Endometrium (tissue), 2 donors: ENCODE measurements around the gene BCAS1.

Experiments
- FAIRE-seq: peaks from 2 replicates; lab custom pipeline; 2012; peaks lifted over from hg19 to GRCh38; lab: Jason Lieb, UNC
- donor health status: control.
- donor health status: control.

BCAS1 gene

DNA sequence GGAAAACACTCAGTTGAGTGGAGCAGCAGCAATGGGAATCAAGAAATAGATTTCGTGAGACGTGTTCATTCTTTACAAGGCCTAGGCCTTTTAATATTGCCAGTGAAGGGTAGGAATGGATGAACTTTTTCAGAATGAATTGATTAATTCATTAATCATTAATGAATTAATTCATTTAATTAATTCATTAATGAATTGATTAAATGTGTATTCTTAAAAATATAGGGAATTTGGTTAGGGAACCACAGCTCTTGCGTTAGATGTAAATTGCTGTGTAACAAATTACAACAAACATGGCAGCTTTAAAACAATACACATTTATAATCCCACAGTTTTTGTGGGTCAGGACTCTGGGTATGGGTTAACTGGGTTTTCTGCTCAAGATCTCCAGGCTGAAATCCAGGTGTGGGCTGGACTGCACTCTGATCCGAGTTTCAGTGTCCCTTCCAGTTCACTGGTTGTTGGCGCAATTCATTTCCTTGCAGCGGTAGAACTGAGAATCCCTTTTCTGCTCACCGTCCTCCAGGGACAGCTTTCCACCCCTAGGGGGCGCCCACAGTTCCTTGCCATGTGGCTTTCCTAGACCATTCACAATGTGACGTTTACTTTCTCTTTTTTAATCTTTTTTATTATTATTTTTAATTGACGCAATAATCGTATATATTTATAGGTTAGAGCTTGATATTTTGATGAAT is 32.8 kb upstream of the BCAS1 start:
- FAIRE-seq, result no peak

DNA sequence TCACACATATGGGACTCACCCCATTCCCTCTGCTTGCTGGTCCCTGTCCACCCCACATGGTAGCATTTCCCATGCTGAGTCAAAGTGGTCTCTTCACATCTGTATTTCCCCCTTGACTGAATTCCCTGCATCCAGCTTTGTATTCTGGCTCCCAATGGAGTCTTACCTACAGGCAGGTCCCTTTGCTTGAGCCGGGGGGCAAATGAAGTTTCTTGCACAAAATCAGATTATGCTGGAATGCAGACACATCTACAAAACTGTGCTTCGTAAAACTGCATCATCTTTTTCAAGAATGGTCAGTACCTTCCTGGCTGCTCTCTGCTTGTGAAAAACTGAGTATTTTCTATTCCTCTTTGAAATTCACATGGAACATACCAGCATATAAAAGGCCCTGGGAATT is 32.1 kb upstream of the BCAS1 start:
- no peak for FAIRE-seq

DNA sequence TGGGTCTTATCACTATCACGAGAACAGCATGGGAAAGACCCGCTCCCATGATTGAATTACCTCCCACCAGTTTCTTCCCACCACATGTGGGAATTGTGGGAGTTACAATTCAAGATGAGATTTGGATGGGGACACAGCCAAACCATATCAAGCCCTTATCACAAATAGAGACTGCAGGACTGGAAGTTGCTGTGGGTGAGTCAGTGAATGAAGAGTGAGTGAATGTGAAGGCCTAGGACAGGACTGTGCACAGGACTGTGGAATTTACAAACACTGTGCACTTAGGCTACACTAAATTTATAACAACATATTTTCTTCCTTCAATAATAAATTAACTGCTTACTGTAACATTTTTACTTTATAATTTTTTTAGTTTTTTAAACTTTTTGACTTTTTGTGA is 30.2 kb upstream of the BCAS1 start:
- no peak for FAIRE-seq

DNA sequence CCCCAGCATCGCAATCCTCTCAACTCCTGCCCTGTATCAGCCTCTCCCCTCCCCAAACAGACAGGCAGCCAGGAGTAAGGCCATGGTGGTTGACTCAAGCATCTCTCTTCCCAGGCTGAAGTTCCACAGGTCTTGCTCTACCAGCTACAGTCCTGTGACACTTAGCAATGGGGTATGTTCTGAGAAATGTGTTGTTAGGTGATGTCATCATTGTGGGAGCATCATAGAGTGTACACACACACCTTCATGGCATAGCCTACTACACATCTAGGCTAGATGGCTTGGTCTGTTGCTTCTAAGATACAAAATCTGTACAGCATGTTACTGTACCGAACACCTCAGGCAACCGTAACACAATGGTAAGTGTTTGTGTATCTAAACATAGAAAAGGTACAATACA is 29.5 kb upstream of the BCAS1 start:
- FAIRE-seq, result no peak

DNA sequence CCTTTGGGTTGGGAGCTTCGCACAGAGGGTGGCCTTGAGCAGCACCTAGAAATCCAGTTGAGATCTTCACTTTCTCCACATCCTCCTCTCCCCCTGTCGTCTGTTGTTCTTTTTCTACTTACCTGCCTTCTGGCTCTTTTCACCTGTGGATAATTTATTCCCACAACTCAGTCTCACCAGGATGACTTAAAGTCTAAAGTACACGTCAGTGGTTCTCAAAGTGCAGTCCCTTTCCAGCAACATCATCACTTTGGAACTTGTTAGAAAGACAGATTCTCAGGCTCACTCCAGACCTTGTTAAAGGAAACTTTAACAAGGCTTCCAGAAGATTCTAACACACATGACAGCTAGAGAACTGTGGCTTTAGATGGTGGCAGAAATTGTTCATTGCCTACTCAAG is 27.7 kb upstream of the BCAS1 start:
- FAIRE-seq, result no peak

DNA sequence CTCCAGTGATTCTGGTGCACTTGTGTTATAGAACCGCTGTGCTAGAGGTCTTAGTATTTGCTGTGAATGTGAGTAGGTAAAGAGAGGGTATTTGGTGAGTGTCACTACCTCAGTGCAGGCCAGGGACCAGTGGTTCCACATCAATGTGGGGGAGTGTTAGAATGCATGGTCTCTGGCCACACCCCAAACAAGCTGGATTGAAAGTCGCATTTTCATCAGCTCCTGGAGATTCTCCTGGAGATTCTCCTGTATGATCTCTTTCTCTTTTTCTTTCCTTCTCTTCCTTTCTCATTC is 26.8 kb upstream of the BCAS1 start:
- no peak for FAIRE-seq

DNA sequence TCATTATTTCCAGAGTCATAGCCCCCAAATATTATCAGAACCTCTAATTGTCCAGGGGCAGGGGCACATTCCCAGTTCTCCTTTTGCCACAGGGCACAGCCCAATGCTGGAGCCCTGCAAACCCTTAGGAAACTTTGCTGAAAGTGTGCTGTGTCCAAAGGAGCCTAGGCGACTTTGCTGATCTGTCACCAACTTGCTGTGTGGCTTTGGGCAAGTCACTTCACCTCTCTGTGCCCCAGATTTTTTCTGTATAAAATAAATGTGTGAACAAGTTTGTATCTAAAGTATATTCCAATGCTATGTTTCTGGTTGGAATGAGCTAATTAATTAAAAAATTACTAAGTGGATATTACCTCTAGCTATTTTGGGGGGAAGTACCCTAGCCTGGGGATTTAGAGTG is 25.4 kb upstream of the BCAS1 start:
- FAIRE-seq, result no peak

DNA sequence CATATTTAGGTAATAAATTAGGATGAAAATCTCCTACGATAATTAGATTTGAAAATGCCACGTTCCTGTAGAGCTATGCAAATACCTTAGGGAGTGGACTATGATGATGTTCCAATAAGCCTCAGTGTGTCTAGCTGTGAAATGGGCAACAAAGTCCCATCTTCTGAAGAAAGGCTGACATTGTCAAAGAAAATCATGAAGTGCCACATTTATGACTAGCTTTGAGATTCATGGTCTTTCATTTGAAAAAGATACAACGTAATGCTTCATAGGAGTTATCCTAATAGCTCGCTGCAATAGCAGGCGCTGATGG is 23.8 kb upstream of the BCAS1 start:
- no peak for FAIRE-seq

DNA sequence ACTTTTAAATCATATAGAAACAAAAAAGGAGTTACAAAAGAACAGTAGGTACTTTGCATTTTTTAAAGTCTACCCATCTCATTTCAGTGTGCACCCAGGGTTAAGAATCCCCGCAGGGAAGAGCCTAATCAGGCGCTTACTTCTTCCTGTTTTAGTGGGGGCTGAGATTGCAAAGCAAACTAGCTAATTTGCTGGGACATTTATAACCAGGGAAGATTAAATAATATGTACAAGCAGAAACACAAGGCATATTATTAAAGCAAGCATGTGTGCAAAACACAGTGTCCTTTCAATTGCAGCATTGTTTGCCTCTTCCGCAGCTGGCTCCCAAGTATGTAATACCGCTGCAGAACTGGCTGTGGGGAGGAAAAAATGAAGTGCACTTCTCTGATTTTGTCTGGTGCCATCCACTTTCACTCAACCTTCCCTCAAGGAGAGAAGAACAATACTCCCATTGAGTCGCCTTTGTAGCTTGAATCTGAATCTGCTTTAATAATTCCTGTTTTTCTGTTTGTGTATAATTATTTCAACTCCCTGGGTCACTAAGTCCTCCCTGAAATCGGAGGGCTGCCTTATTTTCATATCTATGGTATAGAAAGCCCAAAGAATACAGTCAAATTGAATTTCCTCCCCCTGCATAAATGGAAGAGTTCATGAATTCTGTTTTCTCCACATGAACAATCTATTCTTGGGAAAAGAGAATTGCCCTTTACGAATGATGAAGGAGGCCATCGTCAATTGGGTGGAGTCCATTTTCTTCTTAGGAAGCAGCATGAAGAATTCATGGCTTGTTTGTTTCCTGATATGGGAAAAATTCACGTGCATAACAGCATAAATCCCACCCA is 23.3 kb upstream of the BCAS1 start:
- no peak for FAIRE-seq

DNA sequence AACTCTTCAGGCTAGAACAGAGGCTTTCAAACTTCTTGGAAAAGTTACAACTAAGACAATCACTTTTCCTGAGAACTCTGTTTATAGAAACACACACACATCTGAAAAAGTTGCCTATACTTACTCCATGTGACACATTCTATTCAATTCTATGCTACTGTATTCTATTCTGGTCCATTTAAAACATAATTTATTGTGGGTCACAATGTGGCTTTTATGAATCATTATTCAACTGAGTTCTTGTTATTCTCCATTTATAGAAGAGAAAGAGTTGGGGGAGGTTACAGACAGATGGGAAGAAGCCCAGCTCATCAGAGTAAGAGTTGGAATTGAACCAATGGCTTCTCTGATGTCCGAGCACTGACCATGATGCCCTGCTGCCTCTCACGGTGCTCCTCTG is 21.6 kb upstream of the BCAS1 start:
- no peak for FAIRE-seq

DNA sequence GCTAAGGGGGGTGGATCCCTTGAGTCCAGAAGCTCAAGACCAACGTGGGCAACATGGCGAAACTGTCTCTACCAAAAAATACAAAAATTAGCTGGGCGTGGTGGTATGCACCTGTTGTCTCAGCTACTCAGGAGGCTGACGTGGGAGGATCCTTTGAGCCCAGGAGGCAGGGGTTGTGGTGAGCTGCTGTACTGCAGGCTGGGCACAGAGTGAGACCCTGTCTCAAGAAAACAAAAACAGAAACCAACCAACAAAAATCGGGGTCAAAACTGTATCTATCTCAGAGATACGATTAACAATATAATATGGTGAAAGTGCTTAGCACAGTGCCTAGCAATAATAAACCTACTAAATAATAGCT is 20.7 kb upstream of the BCAS1 start:
- no peak for FAIRE-seq

DNA sequence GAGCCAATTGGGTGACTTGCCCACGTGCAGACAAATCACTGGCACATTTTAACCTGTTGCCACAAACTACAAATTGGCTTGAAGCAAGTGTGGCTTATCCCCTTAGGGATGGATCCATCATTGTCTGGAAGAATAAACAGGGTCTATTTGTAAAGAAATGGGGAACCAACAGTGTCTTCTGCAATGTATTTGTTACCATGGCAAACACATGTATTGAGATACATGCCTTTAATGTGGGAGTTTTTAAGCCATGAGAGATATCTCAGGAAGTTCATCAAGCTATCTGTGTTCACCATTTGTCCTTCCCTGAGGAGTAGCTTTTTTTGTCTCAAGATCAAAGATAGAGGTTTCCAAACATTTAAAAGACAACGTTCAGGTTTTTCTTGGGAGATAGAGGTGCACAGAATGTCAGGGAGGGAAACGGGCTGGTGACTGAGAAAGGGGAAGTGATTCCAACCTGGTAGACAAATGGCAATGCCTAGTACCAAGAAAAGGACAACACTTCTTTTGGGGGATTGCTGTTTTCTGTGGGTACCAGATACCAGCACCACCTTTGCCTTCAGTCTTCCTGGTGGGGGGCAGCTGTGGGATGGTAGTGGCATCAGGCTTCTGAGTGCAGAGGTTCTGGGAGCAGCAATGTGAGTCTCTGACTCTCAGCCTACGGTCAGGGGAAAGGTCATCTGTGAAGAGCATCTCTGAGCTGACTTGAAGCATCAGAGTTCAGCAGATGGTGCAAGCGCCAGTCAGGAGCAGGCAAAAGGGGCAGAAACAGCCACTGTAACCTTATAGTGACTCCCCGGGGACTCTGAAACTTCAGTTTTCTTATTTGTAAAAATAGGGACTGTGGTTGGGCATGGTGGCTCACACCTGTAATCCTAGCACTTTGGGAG is 20.1 kb upstream of the BCAS1 start:
- no peak for FAIRE-seq

DNA sequence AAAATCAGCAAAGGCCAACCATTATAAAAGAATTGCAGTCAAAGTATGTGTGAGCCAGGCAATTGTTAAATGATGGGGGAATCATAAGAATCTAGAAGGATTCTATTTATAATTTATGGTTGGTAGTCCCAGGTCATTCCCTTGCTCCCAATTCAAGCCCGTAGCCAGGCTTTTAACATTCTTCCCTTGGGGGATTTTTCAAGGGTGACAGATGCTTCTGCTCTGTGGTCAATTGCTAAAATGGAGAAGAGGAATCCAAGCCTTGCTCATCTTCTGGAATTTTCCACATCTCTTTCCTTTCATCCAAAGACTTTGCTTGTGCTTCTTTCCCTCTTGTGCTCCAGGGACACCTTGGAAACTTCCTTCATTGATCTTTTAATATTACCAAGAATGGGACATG is 18.0 kb upstream of the BCAS1 start:
- no peak for FAIRE-seq

DNA sequence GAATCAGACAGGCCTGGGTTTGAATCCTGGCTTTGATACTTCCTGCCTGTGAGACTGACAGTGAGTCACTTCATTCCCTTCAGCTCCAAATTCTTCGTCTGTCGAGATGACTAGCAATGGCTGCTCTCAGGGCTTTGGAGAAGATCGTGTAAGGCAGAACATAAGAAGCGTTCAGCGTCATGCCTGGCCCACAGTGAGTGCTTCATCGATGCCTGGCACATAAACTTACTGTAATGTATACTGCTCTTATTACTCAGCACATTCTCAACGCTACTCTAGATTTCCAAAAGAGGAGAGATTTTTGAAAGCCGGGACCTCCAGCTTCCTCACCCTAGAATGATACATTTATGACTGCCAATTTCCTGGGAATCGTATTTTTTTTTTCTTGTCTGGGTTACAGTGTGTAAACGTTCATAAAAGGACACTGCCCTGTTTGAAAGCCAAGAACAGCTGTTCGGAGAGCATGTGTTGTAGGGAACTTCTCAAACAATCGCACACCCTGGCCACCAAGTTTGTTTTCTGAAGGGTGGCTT is 16.2 kb upstream of the BCAS1 start:
- no peak for FAIRE-seq

DNA sequence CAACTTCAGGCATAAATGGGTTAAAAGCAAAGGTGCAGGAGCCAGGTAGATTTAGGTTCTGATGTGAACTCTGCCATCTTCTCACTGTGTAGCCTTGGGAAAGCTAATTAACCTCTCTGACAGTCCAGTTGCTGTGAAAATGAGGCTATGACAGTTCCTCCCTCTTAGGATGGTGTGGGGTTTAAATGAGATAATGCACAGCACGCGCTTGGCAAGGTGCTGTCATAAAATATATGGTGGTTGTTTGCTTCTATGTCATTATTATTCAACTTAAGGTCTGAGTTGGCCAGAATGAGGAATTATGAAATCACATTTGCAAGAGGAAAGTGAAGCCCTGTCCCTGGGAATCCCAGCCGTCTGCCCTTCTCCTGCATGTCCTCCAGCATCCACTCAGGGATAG is 15.5 kb upstream of the BCAS1 start:
- FAIRE-seq, result no peak

DNA sequence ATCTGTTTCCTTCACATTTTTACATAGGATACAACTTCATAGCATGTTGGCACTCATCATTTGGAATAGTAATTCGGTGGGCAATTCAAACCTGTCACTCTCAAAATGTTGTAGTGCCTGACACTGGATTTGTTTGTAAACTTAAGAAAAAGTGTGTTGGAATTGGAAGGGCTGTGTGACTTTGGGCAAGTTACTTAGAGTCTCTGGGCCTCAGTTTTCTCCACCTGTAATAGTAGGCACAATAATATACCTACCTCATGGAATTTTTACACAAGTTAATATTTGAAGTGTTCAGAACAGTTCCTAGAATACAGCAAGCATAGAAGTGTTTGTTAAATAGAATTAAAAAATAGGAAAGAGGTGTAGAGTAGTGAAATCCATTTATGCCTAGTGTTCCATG is 15.0 kb upstream of the BCAS1 start:
- FAIRE-seq, result no peak

DNA sequence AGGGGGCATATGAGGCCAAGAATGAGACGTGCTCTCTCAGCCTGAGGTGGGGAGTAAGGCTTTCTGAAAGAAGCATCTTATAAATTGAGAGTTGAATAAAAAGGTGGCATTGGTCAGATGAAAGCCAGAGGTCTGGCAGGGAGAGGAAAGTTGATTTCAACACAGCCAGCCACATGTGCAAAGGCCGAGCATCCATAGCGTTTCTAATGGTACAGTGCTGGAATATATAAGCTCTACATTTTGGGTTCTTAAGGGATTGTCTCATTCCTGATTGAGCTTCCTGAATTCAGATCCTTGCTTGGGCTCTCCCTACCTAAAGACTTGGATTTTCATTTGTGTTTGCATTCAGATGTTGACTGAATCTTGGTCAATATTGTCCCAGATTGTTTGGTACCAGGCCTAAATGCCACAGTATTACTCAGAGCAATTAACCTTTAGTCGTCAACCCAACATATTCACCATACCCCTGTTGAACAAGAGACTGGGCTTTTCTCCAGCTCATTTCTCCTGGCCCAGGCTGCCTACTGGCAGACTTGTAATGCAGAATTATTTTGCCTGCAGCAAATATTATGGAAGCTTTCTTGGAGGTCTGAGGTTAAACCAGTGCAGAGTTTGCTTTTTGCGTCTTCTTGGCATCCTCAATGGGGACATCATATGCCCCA is 14.5 kb upstream of the BCAS1 start:
- no peak for FAIRE-seq

DNA sequence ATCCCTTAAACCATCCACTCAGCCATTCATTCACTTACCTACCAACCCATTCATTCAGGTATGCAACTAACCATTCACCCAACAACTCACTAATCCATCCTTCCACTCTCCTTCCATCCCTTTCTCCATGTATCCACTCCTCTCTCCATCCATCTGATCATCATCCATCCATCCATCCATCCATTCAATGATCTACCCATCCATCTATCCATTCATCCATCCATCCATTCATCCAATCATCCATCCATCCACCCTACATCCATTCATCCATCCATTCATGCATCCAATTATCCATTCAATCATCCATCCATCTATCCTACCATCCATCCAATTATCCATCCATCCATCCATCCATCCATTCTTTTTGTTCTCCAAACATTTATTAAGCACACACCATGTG is 13.8 kb upstream of the BCAS1 start:
- no peak for FAIRE-seq

DNA sequence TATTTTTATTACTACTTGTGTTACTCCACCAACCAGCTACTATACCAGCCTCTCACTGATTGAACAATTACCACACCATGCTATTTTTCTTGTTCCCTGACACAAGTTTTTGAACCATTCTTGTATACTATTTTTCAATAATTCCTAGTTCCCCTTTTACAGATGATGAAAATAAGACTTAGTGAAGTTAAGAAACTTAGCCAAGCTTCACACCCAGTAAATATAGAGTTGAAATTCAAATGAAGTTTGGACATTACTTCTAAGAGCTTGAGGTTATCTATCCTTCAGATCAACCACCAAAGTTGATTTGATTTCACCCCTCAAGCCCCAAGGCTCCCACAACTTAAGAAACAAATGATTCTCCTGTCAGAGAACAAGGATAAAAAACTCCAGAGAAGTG is 13.1 kb upstream of the BCAS1 start:
- FAIRE-seq, result no peak

DNA sequence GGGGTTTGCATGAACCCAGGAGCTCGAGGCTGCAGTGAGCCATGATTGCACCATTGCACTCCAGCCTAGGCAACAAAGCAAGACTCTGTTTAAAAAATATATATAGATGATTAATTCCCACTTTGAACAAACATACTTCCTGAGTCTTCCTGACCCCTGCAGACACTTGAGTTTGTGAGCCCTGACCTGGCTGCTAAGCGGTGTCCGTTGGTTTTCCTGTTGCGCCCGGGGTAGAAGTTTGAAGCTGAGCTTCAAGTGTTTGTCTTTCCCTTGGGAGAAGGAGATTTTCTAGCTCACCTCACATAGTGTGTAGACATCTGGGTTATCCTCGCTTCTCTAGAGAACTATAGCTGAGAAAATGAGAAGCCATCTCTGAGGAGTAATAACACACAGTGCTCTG is 11.7 kb upstream of the BCAS1 start:
- no peak for FAIRE-seq

DNA sequence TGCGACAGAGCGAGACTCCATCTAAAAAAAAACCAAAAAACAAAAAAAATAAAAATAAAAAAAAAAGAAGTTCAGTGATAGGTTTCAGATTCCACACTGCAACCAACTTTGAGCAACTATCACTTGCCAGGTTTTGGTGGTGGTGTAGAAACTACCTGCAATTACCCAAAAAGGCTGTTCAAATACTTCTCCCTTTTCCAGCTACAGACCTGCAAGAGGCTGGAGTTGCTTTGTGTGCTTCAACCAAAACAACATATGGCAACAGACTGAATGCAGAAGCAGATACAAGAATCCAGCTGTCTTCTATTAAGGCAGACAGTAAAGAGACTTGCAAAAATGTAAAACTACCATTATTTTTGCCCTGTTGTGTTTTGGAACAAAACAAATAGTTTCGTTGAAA is 9.3 kb upstream of the BCAS1 start:
- FAIRE-seq, result no peak

DNA sequence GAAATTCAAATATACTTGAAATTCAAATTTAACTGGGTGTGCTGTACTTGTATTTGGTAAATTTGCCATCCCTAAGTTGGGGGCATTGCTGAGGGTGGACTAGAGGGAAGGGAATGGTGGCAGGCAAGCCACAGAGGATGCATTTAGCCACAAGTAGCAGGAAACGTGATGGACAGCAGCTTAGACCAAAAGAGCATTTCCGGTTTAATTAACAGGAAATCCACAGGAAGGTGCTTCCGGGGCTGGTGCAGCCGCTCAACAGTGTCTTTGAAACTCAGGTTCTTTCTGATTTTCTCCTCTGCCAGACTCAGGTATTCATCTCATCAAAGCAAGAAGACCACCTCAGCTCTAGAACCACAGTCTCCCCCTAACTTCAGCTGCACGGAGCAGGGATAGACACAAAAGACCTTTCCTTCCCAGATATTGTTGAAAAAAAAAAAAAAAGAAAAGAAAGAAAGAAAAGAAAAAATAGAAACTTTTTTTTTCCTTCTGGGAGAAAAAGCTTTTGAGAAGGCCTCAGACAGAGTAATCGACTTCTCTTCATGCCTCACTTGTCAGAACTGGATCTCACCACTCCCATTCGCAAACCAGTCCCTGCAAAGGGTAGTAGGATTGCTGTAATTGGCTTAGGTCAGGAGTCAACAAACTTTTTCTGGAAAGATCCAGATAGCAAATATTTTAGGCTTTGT is 8.0 kb upstream of the BCAS1 start:
- no peak for FAIRE-seq
